B cell (primary cell): Measurements from ENCODE around the gene RINT1. TPM values are rescaled to one million over a fixed set of nuclear protein-coding genes. Genes with fewer than 3 reads are reported as not detected.
"Not testable (repeated sequence)": the region's sequence is repeated elsewhere in the genome, so short reads cannot be mapped to it uniquely, and the experiment has no call there.

Source experiments
- ATAC-seq: fragments of 200-7000 bp; cut with Tn5 transposase; one replicate; pipeline ENCODE4 v1.10.0; 2021; ENCODE audit warnings: low read depth, mild to moderate bottlenecking, moderate number of reproducible peaks, moderate library complexity
- CTCF ChIA-PET: fragments of 350-600 bp; sonication (Branson Sonifier 250); formaldehyde crosslinking; loops from one replicate; lab custom pipeline; 2021; ENCODE audit warnings: antibody characterized with exemption, inconsistent platforms; lab: Charles Lee
- POLR2A ChIA-PET: fragments of 350-600 bp; sonication (Branson Sonifier 250); formaldehyde crosslinking; loops from one replicate; lab custom pipeline; 2021; ENCODE audit warnings: antibody characterized with exemption; lab: Charles Lee
- DNase-seq: peaks from one replicate; pipeline ENCODE4 v3.0.0; 2013
- H2AFZ ChIP-seq: 2 replicates; pipeline ENCODE4 v1.6.1; 2012; ENCODE audit warnings: mild to moderate bottlenecking, low read depth, low read length; ENCODE audit not compliant: insufficient read depth, poor library complexity, severe bottlenecking
- H3K27ac ChIP-seq, 2 donors: 1 replicate in 1 of 2; 2 replicates in 1 of 2; pipeline ENCODE4 v1.5.1; 2012 to 2013; ENCODE audit warnings: low read length in 2 of 2, mild to moderate bottlenecking in 2 of 2, moderate library complexity in 1 of 2
- H3K27me3 ChIP-seq, 4 experiments: fragments of 200-600 bp in 1 of 4; sonication (generic) in 1 of 4; replicated peaks in 1 of 4; 1 replicate in 2 of 4; 2 replicates in 2 of 4; pipeline versions ENCODE4 v1.6.1 to v1.7.0; 2013 to 2016; ENCODE audit warnings: low read length in 3 of 4, mild to moderate bottlenecking in 2 of 4, mixed read lengths in 1 of 4, moderate library complexity in 1 of 4; ENCODE audit not compliant: insufficient read depth in 4 of 4, control insufficient read depth in 3 of 4; ENCODE audit errors: control extremely low read depth in 1 of 4
- H3K36me3 ChIP-seq, 2 experiments: replicated peaks in 1 of 2; 1 replicate in 1 of 2; 2 replicates in 1 of 2; pipeline versions ENCODE4 v1.6.1 to v1.7.1; 2013; ENCODE audit warnings: low read length in 1 of 2; ENCODE audit not compliant: insufficient read depth in 2 of 2, control insufficient read depth in 1 of 2; ENCODE audit errors: control extremely low read depth in 1 of 2, extremely low read depth in 1 of 2
- H3K4me1 ChIP-seq, 2 donors: fragments of 200-600 bp in 1 of 2; sonication (generic) in 1 of 2; 1 replicate in 1 of 2; 2 replicates in 1 of 2; pipeline versions ENCODE4 v1.5.1 to v1.6.1; 2013 to 2017; ENCODE audit warnings: low read length in 2 of 2; ENCODE audit not compliant: control insufficient read depth in 2 of 2, insufficient read depth in 2 of 2
- H3K4me2 ChIP-seq: replicated peaks from 2 replicates; pipeline ENCODE3; 2012; ENCODE audit warnings: mild to moderate bottlenecking, low read depth, low read length; ENCODE audit not compliant: poor library complexity, severe bottlenecking
- H3K4me3 ChIP-seq, 5 experiments: fragments of 200-600 bp in 1 of 5; sonication (generic) in 1 of 5; 1 replicate in 3 of 5; 2 replicates in 2 of 5; pipeline versions ENCODE4 v1.5.1 to v1.7.0; 2011 to 2016; ENCODE audit warnings: low read length in 4 of 5, mild to moderate bottlenecking in 4 of 5, low read depth in 2 of 5, control low read depth in 1 of 5, moderate library complexity in 1 of 5; ENCODE audit not compliant: insufficient read depth in 1 of 5; ENCODE audit errors: control extremely low read depth in 1 of 5, extremely low read depth in 1 of 5
- H3K79me2 ChIP-seq: fragments of 200-600 bp; sonication (generic); one replicate; pipeline ENCODE4 v1.6.0; 2016; ENCODE audit warnings: low read length; ENCODE audit not compliant: control insufficient read depth, insufficient read depth
- H3K9ac ChIP-seq: fragments of 200-600 bp; sonication (generic); 2 replicates; pipeline ENCODE4 v1.6.1; 2017; ENCODE audit warnings: mild to moderate bottlenecking, low read length, moderate library complexity
- H3K9me3 ChIP-seq, 3 donors: one replicate each; pipeline versions ENCODE4 v1.6.1 to v1.7.1; 2013; ENCODE audit warnings: low read length in 2 of 3; ENCODE audit not compliant: control insufficient read depth in 2 of 3, insufficient read depth in 1 of 3; ENCODE audit errors: control extremely low read depth in 1 of 3
- H4K20me1 ChIP-seq: 2 replicates; pipeline ENCODE4 v1.6.0; 2012; ENCODE audit warnings: mild to moderate bottlenecking, low read length; ENCODE audit not compliant: insufficient read depth, control insufficient read depth, poor library complexity, severe bottlenecking
- H3K27ac Mint-ChIP-seq: one replicate; pipeline ENCODE4 v1.8.0; 2021; ENCODE audit warnings: mixed read lengths
- H3K27me3 Mint-ChIP-seq: one replicate; pipeline ENCODE4 v1.8.0; 2021; ENCODE audit warnings: mixed read lengths
- H3K4me1 Mint-ChIP-seq: one replicate; pipeline ENCODE4 v1.8.0; 2021; ENCODE audit warnings: mixed read lengths
- H3K4me3 Mint-ChIP-seq: one replicate; pipeline ENCODE4 v1.8.0; 2021; ENCODE audit warnings: mixed read lengths
- H3K9me3 Mint-ChIP-seq: one replicate; pipeline ENCODE4 v1.8.0; 2022; ENCODE audit warnings: mixed read lengths; ENCODE audit not compliant: insufficient read depth
- CTCF ChIP-seq: fragments of 200-600 bp; IDR thresholded peaks from one replicate; pipeline ENCODE4 v1.8.0; 2022; ENCODE audit warnings: antibody characterized with exemption, mild to moderate bottlenecking
- EZH2 ChIP-seq: IDR thresholded peaks from 2 replicates; pipeline ENCODE4 v1.6.1; 2012; ENCODE audit warnings: borderline replicate concordance, low read depth, mild to moderate bottlenecking, moderate library complexity, low read length; ENCODE audit not compliant: insufficient read depth, poor library complexity, severe bottlenecking
- WGBS: methylation state at CpG from one replicate; pipeline ENCODE4 v1.1.5; 2013; ENCODE audit warnings: missing lambda C conversion rate; ENCODE audit not compliant: insufficient coverage; 5-methylcytosine and 5-hydroxymethylcytosine counted together
- intact Hi-C: fragments of 100-400 bp; cut with micrococcal nuclease; formaldehyde crosslinking; loops from one replicate; pipeline ENCODE4 v1.10.0; 2022
- polyA plus RNA-seq: library from polyadenylated mRNA; depleted of rRNA; stranded (reverse); fragments of >200 nt; gene quantifications from 2 replicates; pipeline ENCODE4 v1.2.3, GENCODE V29; 2012
- total RNA-seq, 2 donors: library from RNA; stranded (reverse); fragments of 120-200 nt in 1 of 2; gene quantifications; 1 replicate in 1 of 2; 2 replicates in 1 of 2; pipeline versions ENCODE4 v1.2.3 to v1.2.4, GENCODE V29; 2013 to 2022

The RINT1 gene
- total and polyA plus RNA-seq, 2 donors (not counting 1 experiment from before 2014, with no cell fraction given): 12.4 to 27.2 TPM

- ATAC-seq (no peak), DNase-seq (peak; percentile 46)
- H3K9ac ChIP-seq: no peak overlapping the region
- H3K4me3 ChIP-seq: no peak overlapping the region
- ChIA-PET CTCF (interaction anchor here (0.6 kb wide), 1 partner anchor 15 kb away, joined by 4 read pairs; no protein-coding TSS in a partner anchor), POLR2A (interaction anchor here (0.7 kb wide), 1 partner anchor 70 kb away, joined by 3 read pairs; no protein-coding TSS in a partner anchor)
- H2AFZ ChIP-seq: no peak overlapping the region
- intact Hi-C loops: loop anchor here (5.0 kb wide), 2 partner anchors 138 to 508 kb away; partner anchors contain the start of gene SRPK2
- H4K20me1 ChIP-seq: no peaks in the 10 kb centered on the region
- 65% methylated on average over 2 of the region's 4 CpGs for WGBS
- H3K9me3 Mint-ChIP-seq: no peaks in the 10 kb centered on the region
- peaks cover 11% of the 10 kb centered on the region for H3K79me2 ChIP-seq
- no peak for TF ChIP-seq EZH2
- TF ChIP-seq CTCF: no peak
- no peaks in the 10 kb centered on the region for H3K36me3 ChIP-seq
- H3K27me3 Mint-ChIP-seq: no peaks in the 10 kb centered on the region
- H3K4me1 ChIP-seq: peaks cover 13 to 22% of the 10 kb centered on the region in 2 donors
- no peak overlapping the region for H3K27ac Mint-ChIP-seq
- peak overlapping the region; percentile 6 for H3K4me2 ChIP-seq
- H3K9me3 ChIP-seq: peaks cover 0 to 3% (median 0%) of the 10 kb centered on the region in 3 donors
- H3K4me1 Mint-ChIP-seq: peaks cover 20% of the 10 kb centered on the region
- no peaks in the 10 kb centered on the region for H3K27me3 ChIP-seq
- no peak overlapping the region for H3K27ac ChIP-seq
- no peak overlapping the region for H3K4me3 Mint-ChIP-seq
These were observed 7.2 kb upstream of the RINT1 start for GRCh38 chr7:105524840-105525239.

- CTCF ChIA-PET, H2AFZ ChIP-seq, DNase-seq, ATAC-seq, H3K4me3 ChIP-seq, POLR2A ChIA-PET, H3K9ac ChIP-seq, H3K36me3 ChIP-seq, H3K27me3 ChIP-seq, H3K9me3 Mint-ChIP-seq, H3K9me3 ChIP-seq, H3K27ac Mint-ChIP-seq, H3K27ac ChIP-seq, H3K79me2 ChIP-seq, intact Hi-C loops, H3K27me3 Mint-ChIP-seq, H3K4me3 Mint-ChIP-seq, H4K20me1 ChIP-seq, H3K4me2 ChIP-seq: not testable (repeated sequence)
- WGBS: 100% methylated on average over 1 of the region's 5 CpGs
- H3K4me1 Mint-ChIP-seq: peaks cover 21% of the 10 kb centered on the region
- peaks cover 12 to 20% of the 10 kb centered on the region in 2 donors for H3K4me1 ChIP-seq
These were observed 4.3 kb upstream of the RINT1 start for GRCh38 chr7:105527737-105528136.
